CD14-positive monocyte (primary cell): Measurements from ENCODE around the gene PLPPR5. TPM values are rescaled to one million over a fixed set of nuclear protein-coding genes. Genes with fewer than 3 reads are reported as not detected.

Source experiments
- DNase-seq, 3 donors: peaks; one replicate each; pipeline ENCODE4 v3.0.0-alpha.2; 2011 to 2022
- H2AFZ ChIP-seq: 2 replicates; pipeline ENCODE4 v1.6.0; 2012; ENCODE audit warnings: mild to moderate bottlenecking, low read depth, low read length, inconsistent platforms; ENCODE audit not compliant: insufficient read depth, poor library complexity, severe bottlenecking
- H3K27ac ChIP-seq, 2 donors: 1 replicate in 1 of 2; 2 replicates in 1 of 2; pipeline ENCODE4 v1.5.1; 2012 to 2013; ENCODE audit warnings: low read length in 2 of 2, control low read depth in 1 of 2, inconsistent platforms in 1 of 2, low read depth in 1 of 2, mild to moderate bottlenecking in 1 of 2
- H3K27me3 ChIP-seq, 2 donors: one replicate each; pipeline versions ENCODE4 v1.6.0 to v1.6.1; 2011 to 2013; ENCODE audit warnings: low read length in 2 of 2; ENCODE audit not compliant: control insufficient read depth in 2 of 2, insufficient read depth in 2 of 2
- H3K36me3 ChIP-seq, 2 donors: replicated peaks in 1 of 2; 1 replicate in 1 of 2; 2 replicates in 1 of 2; pipeline versions ENCODE4 v1.5.1 to v1.6.1; 2012 to 2013; ENCODE audit warnings: low read length in 2 of 2, control low read depth in 1 of 2, inconsistent platforms in 1 of 2, mild to moderate bottlenecking in 1 of 2; ENCODE audit not compliant: insufficient read depth in 2 of 2, control insufficient read depth in 1 of 2
- H3K4me1 ChIP-seq, 2 donors: 1 replicate in 1 of 2; 2 replicates in 1 of 2; pipeline versions ENCODE4 v1.5.1 to v1.6.1; 2012 to 2013; ENCODE audit warnings: low read length in 2 of 2, control low read depth in 1 of 2, inconsistent platforms in 1 of 2, mild to moderate bottlenecking in 1 of 2, moderate library complexity in 1 of 2; ENCODE audit not compliant: insufficient read depth in 2 of 2, control insufficient read depth in 1 of 2
- H3K4me2 ChIP-seq: replicated peaks from 2 replicates; pipeline ENCODE3; 2012; ENCODE audit warnings: low read length, moderate library complexity, mild to moderate bottlenecking; ENCODE audit not compliant: poor library complexity, severe bottlenecking; ENCODE audit errors: extremely low read depth
- H3K4me3 ChIP-seq, 3 experiments: fragments of 200-600 bp in 1 of 3; sonication (generic) in 1 of 3; replicated peaks in 1 of 3; 1 replicate in 2 of 3; 2 replicates in 1 of 3; pipeline ENCODE4 v1.5.1; 2011 to 2013; ENCODE audit warnings: low read length in 3 of 3, mild to moderate bottlenecking in 3 of 3, control low read depth in 2 of 3, low read depth in 2 of 3, inconsistent platforms in 1 of 3, moderate library complexity in 1 of 3
- H3K79me2 ChIP-seq: 2 replicates; pipeline ENCODE4 v1.6.0; 2012; ENCODE audit warnings: mild to moderate bottlenecking, control low read depth, inconsistent platforms, low read length, moderate library complexity; ENCODE audit not compliant: insufficient read depth
- H3K9ac ChIP-seq: 2 replicates; pipeline ENCODE4 v1.6.0; 2017; ENCODE audit warnings: low read length, mild to moderate bottlenecking; ENCODE audit not compliant: insufficient read depth, poor library complexity, severe bottlenecking
- H3K9me3 ChIP-seq, 2 donors: replicated peaks in 1 of 2; 1 replicate in 1 of 2; 2 replicates in 1 of 2; pipeline versions ENCODE4 v1.5.1 to v1.6.1; 2012 to 2013; ENCODE audit warnings: low read length in 2 of 2, control low read depth in 1 of 2; ENCODE audit not compliant: control insufficient read depth in 1 of 2, insufficient read depth in 1 of 2
- H4K20me1 ChIP-seq: 2 replicates; pipeline ENCODE4 v1.6.0; 2012; ENCODE audit warnings: mild to moderate bottlenecking, low read length, control low read depth, moderate library complexity; ENCODE audit not compliant: insufficient read depth
- H3K27ac Mint-ChIP-seq, 7 donors: one replicate each; pipeline ENCODE4 v1.8.0; 2020; ENCODE audit warnings: mild to moderate bottlenecking in 7 of 7, mixed read lengths in 7 of 7, moderate library complexity in 6 of 7, inconsistent platforms in 2 of 7
- H3K27me3 Mint-ChIP-seq, 3 donors: one replicate each; pipeline ENCODE4 v1.8.0; 2021 to 2022; ENCODE audit warnings: low read depth in 3 of 3, mild to moderate bottlenecking in 3 of 3, mixed read lengths in 3 of 3, moderate library complexity in 3 of 3, inconsistent platforms in 1 of 3
- H3K36me3 Mint-ChIP-seq, 2 donors: one replicate each; pipeline ENCODE4 v1.8.0; 2020; ENCODE audit warnings: mixed read lengths in 2 of 2, inconsistent platforms in 1 of 2, mild to moderate bottlenecking in 1 of 2
- H3K4me1 Mint-ChIP-seq: one replicate; pipeline ENCODE4 v1.8.0; 2020; ENCODE audit warnings: mild to moderate bottlenecking, mixed read lengths
- H3K4me3 Mint-ChIP-seq, 2 donors: one replicate each; pipeline ENCODE4 v1.8.0; 2020; ENCODE audit warnings: mild to moderate bottlenecking in 2 of 2, mixed read lengths in 2 of 2, moderate library complexity in 1 of 2
- H3K9me3 Mint-ChIP-seq, 7 donors: one replicate each; pipeline ENCODE4 v1.8.0; 2020 to 2022; ENCODE audit warnings: mixed read lengths in 7 of 7, mild to moderate bottlenecking in 6 of 7, moderate library complexity in 6 of 7, inconsistent platforms in 2 of 7
- WGBS: methylation state at CpG from one replicate; pipeline ENCODE4 v1.1.5; 2013; ENCODE audit warnings: missing lambda C conversion rate; ENCODE audit not compliant: insufficient coverage; 5-methylcytosine and 5-hydroxymethylcytosine counted together
- intact Hi-C, 2 donors: fragments of 100-400 bp; cut with micrococcal nuclease; formaldehyde crosslinking; loops; one replicate each; pipeline versions ENCODE4 v1.15.0 to v1.15.1; 2023
- polyA plus RNA-seq, 3 donors: library from polyadenylated mRNA; depleted of rRNA in 1 of 3; unstranded in 2 of 3; stranded (reverse) in 1 of 3; fragments of 300-500 nt in 2 of 3; fragments of >200 nt in 1 of 3; fragmentation: Illumina TruSeq in 2 of 3; gene quantifications; 1 replicate in 2 of 3; 2 replicates in 1 of 3; pipeline ENCODE4 v1.2.3, GENCODE V29; 2012 to 2021
- TF ChIP-seq, protein P1 (sequence below): fragments of 200-600 bp; IDR thresholded peaks from one replicate; pipeline ENCODE4 v1.8.0; 2022; ENCODE audit warnings: antibody characterized with exemption, mild to moderate bottlenecking

PLPPR5 gene
- polyA plus RNA-seq, 3 donors: not detected

DNA sequence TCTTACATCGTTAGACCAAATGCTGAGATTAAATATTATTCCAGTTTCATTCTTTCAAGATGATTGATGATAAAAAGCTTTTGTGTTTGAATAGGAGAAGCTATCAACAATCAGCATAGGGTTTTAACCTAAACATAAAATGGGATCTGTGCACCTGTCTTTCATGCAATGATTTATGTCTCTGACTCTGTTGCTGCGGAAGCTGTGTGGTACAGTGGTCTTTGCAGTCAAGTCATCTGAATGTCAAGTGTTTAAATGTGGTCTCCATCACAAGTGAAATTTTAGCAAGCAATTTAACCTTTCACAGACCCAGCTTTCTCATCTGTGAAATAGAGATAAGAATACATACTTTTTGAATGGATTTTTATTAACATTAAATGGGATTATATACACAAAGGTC, 107.2 kb downstream of the PLPPR5 start:
- H3K4me3 Mint-ChIP-seq: no peak overlapping the region
- no CpG with 5 or more reads among the region's 2 CpGs for WGBS
- no peaks in the 10 kb centered on the region for H3K79me2 ChIP-seq
- DNase-seq: no peak
- no peaks in the 10 kb centered on the region for H3K9me3 ChIP-seq
- H3K27me3 ChIP-seq: no peaks in the 10 kb centered on the region
- peaks cover 0 to 7% (median 2%) of the 10 kb centered on the region in 7 donors for H3K9me3 Mint-ChIP-seq
- H3K4me1 Mint-ChIP-seq: no peaks in the 10 kb centered on the region
- no peak overlapping the region for H2AFZ ChIP-seq
- no peaks in the 10 kb centered on the region for H3K36me3 Mint-ChIP-seq
- H3K27ac ChIP-seq: no peak overlapping the region
- no peak overlapping the region for H3K27ac Mint-ChIP-seq
- intact Hi-C loops: no loop called here
- no peaks in the 10 kb centered on the region for H3K27me3 Mint-ChIP-seq
- H3K4me3 ChIP-seq: no peak overlapping the region
- TF ChIP-seq, protein P1, sequence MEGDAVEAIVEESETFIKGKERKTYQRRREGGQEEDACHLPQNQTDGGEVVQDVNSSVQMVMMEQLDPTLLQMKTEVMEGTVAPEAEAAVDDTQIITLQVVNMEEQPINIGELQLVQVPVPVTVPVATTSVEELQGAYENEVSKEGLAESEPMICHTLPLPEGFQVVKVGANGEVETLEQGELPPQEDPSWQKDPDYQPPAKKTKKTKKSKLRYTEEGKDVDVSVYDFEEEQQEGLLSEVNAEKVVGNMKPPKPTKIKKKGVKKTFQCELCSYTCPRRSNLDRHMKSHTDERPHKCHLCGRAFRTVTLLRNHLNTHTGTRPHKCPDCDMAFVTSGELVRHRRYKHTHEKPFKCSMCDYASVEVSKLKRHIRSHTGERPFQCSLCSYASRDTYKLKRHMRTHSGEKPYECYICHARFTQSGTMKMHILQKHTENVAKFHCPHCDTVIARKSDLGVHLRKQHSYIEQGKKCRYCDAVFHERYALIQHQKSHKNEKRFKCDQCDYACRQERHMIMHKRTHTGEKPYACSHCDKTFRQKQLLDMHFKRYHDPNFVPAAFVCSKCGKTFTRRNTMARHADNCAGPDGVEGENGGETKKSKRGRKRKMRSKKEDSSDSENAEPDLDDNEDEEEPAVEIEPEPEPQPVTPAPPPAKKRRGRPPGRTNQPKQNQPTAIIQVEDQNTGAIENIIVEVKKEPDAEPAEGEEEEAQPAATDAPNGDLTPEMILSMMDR: no peak
- H3K9ac ChIP-seq: no peak overlapping the region
- no peaks in the 10 kb centered on the region for H3K4me1 ChIP-seq
- H4K20me1 ChIP-seq: no peaks in the 10 kb centered on the region
- no peak overlapping the region for H3K4me2 ChIP-seq
- no peaks in the 10 kb centered on the region for H3K36me3 ChIP-seq

DNA sequence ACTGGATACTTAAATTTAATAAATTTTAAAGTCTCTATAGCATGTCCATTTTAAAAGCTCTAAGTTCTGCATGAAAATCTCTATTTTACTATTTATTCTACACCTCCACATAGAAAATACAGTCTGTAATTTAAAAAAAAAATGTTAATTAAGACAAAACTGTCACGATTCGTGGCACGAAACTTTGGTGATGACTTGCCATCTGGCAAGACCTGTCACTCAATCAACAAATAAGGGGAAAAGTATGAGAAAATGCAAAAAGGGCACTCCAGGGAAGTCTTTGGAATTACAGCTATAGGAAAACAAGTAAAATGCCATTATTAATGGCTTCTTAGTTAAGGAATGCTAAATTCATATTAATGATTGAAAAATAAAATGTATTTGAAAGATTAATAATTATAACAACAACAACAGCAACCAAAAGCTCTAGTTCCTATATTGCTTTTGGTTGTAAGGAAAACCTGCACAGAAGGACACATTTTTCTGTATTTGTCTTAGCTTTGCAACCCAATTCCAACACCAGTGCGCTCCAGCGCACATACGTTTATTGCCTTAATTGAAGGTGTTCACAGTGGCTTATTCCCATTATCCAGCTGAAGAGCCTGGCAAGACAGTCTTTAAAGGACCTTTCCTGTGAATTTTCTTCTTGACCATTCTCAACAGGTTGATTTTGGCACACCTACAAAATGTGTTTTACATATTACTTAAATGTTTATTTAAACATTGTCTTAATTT, 107.8 kb downstream of the PLPPR5 start:
- no peaks in the 10 kb centered on the region for H3K4me1 Mint-ChIP-seq
- H2AFZ ChIP-seq: no peak overlapping the region
- H3K9ac ChIP-seq: no peak overlapping the region
- peaks cover 0 to 7% (median 2%) of the 10 kb centered on the region in 7 donors for H3K9me3 Mint-ChIP-seq
- H3K27me3 ChIP-seq: no peaks in the 10 kb centered on the region
- intact Hi-C loops: no loop called here
- no peak overlapping the region for H3K27ac ChIP-seq
- no peaks in the 10 kb centered on the region for H3K36me3 ChIP-seq
- no peak for DNase-seq
- TF ChIP-seq, protein P1: no peak
- no peak overlapping the region for H3K4me3 Mint-ChIP-seq
- H3K79me2 ChIP-seq: no peaks in the 10 kb centered on the region
- H3K4me3 ChIP-seq: no peak overlapping the region
- no peak overlapping the region for H3K27ac Mint-ChIP-seq
- no peaks in the 10 kb centered on the region for H3K27me3 Mint-ChIP-seq
- H3K4me1 ChIP-seq: no peaks in the 10 kb centered on the region
- no peaks in the 10 kb centered on the region for H3K36me3 Mint-ChIP-seq
- H3K9me3 ChIP-seq: no peaks in the 10 kb centered on the region
- no peaks in the 10 kb centered on the region for H4K20me1 ChIP-seq
- H3K4me2 ChIP-seq: no peak overlapping the region
- 95% methylated on average over 3 of the region's 6 CpGs for WGBS
